ENCODE results near the gene PDCD1.
A peak's percentile ranks its signal among the peaks of the same experiment; 100 is the strongest.
"Not testable (repeated sequence)": the region's sequence is repeated elsewhere in the genome, so short reads cannot be mapped to it uniquely, and the experiment has no call there.

The PDCD1 gene

DNA sequence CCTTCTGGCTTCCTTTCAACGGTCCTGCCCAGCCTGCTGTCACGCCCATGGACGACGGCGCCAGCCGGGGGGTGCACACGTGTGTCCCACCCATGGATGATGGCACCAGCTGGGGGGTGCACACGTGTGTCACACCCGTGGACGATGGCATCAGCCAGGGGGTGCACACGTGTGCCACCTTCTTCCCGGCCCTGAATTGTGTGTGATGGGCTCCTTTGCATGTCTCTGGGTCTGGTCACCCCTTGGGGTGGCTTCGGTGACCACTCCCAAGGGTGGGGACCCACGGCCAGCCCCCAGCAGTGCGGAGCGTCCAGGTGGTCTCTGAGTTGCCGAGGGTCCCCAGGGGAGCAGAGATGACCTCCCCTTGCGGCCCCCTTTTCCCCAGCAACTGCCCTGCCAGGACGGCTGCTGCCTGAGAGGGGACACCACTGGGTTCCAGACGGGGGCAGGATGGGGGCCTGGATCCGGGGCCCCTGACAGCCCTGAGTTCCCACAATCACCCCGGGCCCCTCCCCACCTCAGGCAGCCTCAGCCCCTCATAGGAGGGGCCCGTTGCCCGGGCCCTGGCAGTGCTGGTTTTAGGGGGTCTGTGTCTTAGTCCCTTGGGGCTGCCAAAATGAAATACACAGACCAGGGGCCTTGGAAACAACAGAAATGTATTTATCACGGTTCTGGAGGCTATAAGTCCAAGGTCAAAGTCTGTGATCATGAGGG is 40.3 kb downstream of the PDCD1 start:
- Histone ChIP-seq H3K4ac (ENCODE audit: low read depth in 1 of 2, low read length in 2 of 2) (no peak overlapping the region), H3K18ac (ENCODE audit: low read depth in 1 of 2, low read length in 2 of 2) (no peak overlapping the region), H2AK5ac (ENCODE audit: low read length, severe bottlenecking) (no peak overlapping the region), H3K4me2 (ENCODE audit: low read length, poor library complexity, severe bottlenecking) (no peak overlapping the region), H3K27ac (ENCODE audit: low read length, poor library complexity, severe bottlenecking) (no peak overlapping the region), H4K8ac (ENCODE audit: low read length) (no peak overlapping the region), H3K36me3 (ENCODE audit: control insufficient read depth in 1 of 2, insufficient read depth in 2 of 2, low read depth in 1 of 2, low read length in 2 of 2) (no peaks in the 10 kb centered on the region), H3K4me1 (ENCODE audit: control insufficient read depth, insufficient read depth, low read depth, low read length) (no peaks in the 10 kb centered on the region), H3K4me3 (ENCODE audit: insufficient read depth in 1 of 2, low read depth in 1 of 2, low read length in 2 of 2) (peak overlapping the region in 1 of 2 experiments; percentile 27), H3K14ac (ENCODE audit: low read length in 2 of 2) (no peak overlapping the region), H2AFZ (ENCODE audit: low read depth, low read length) (no peak overlapping the region), H2BK12ac (ENCODE audit: low read length in 2 of 2) (no peak overlapping the region), H4K91ac (ENCODE audit: low read length) (no peak overlapping the region), H3K23ac (ENCODE audit: low read length in 2 of 2) (no peak overlapping the region), H3K9me3 (ENCODE audit: control insufficient read depth, low read length) (no peaks in the 10 kb centered on the region), H3K79me1 (replicated peaks; ENCODE audit: low read length, poor library complexity, severe bottlenecking) (no peaks in the 10 kb centered on the region), H3K27me3 (ENCODE audit: control insufficient read depth in 1 of 2, insufficient read depth in 1 of 2, low read length in 2 of 2) (peaks cover 0 to 50% of the 10 kb centered on the region in 2 experiments), H2BK15ac (ENCODE audit: low read depth, poor library complexity, severe bottlenecking) (no peak overlapping the region), H2BK5ac (ENCODE audit: low read depth, low read length, poor library complexity, severe bottlenecking) (no peak overlapping the region), H2BK120ac (ENCODE audit: low read depth, low read length) (no peak overlapping the region), H3K9ac (ENCODE audit: low read length) (no peak overlapping the region)
- DNase-seq, result no peak
- 88% methylated on average over 20 of the region's 25 CpGs for WGBS

DNA sequence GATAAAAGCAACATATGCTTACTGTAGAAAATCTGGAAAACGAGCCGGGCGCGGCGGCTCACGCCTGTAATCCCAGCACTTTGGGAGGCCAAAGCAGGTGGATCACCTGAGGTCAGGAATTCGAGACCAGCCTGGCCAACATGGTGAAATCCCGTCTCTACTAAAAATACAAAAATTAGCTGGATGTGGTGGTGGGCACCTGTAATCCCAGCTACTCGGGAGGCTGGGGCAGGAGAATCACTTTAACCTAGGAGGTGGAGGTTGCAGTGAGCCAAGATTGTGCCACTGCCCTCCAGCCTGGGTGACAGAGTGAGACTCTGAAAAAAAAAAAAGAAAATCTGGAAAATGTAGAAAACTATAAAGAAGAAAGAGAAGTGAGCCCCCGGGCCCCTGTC is 40.9 kb downstream of the PDCD1 start:
- not testable (repeated sequence) for H3K9ac ChIP-seq (ENCODE audit: low read length); H3K4me1 ChIP-seq (ENCODE audit: control insufficient read depth, insufficient read depth, low read depth, low read length); H2AFZ ChIP-seq (ENCODE audit: low read depth, low read length); H3K23ac ChIP-seq (ENCODE audit: low read length in 2 of 2); H2BK5ac ChIP-seq (ENCODE audit: low read depth, low read length, poor library complexity, severe bottlenecking); H3K4ac ChIP-seq (ENCODE audit: low read depth in 1 of 2, low read length in 2 of 2); H3K18ac ChIP-seq (ENCODE audit: low read depth in 1 of 2, low read length in 2 of 2); H3K27ac ChIP-seq (ENCODE audit: low read length, poor library complexity, severe bottlenecking); H4K91ac ChIP-seq (ENCODE audit: low read length); H2BK120ac ChIP-seq (ENCODE audit: low read depth, low read length); H3K9me3 ChIP-seq (ENCODE audit: control insufficient read depth, low read length); DNase-seq; H3K14ac ChIP-seq (ENCODE audit: low read length in 2 of 2); H3K4me2 ChIP-seq (ENCODE audit: low read length, poor library complexity, severe bottlenecking); H2AK5ac ChIP-seq (ENCODE audit: low read length, severe bottlenecking); H3K36me3 ChIP-seq (ENCODE audit: control insufficient read depth in 1 of 2, insufficient read depth in 2 of 2, low read depth in 1 of 2, low read length in 2 of 2); H4K8ac ChIP-seq (ENCODE audit: low read length); H2BK12ac ChIP-seq (ENCODE audit: low read length in 2 of 2); H3K79me1 ChIP-seq (replicated peaks; ENCODE audit: low read length, poor library complexity, severe bottlenecking); H2BK15ac ChIP-seq (ENCODE audit: low read depth, poor library complexity, severe bottlenecking)
- Histone ChIP-seq H3K27me3 (ENCODE audit: control insufficient read depth in 1 of 2, insufficient read depth in 1 of 2, low read length in 2 of 2) (peaks cover 0 to 47% of the 10 kb centered on the region in 2 experiments), H3K4me3 (ENCODE audit: insufficient read depth in 1 of 2, low read depth in 1 of 2, low read length in 2 of 2) (peak overlapping the region in 1 of 2 experiments; percentile 27)
- WGBS, result 92% methylated on average over 10 of the region's 10 CpGs

DNA sequence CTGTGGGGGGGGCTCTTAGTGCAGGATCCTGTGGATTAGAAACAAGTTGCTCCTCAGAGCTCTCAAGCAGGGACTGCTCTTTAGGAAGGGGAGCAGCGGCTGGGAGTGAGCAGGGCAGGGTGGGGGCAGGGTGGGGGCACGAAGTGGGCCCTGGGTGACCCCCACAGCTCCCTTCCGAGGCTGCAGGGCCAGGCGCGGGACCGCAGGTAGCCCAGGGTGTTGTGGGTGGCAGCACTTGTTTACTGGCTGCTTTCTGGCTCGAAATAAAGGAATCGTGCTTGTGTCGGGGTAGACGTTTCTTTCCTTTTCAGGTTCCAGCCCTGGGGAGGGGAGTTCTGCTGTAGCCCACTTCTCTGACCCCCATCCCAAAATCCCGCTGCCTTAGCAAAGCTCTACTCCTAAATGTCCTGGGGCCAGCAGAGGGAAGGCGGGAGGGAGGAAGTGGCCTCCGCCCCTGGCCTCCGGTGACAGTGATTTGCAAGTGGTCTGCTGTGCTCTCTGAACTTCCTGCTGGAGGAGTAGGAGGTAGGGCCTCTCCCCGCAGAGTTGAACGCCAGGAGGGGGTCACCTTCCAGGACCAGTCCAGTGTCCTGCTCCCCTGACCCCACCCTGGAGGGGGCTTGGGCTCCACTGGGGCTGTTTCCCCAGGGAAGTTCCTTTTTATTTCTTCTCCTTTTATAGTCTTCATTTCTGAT is 41.4 kb downstream of the PDCD1 start:
- no peak overlapping the region for H2BK5ac ChIP-seq (ENCODE audit: low read depth, low read length, poor library complexity, severe bottlenecking)
- H2AK5ac ChIP-seq (ENCODE audit: low read length, severe bottlenecking), result no peak overlapping the region
- no peak overlapping the region for H4K8ac ChIP-seq (ENCODE audit: low read length)
- no peak overlapping the region for H3K9ac ChIP-seq (ENCODE audit: low read length)
- H3K36me3 ChIP-seq (ENCODE audit: control insufficient read depth in 1 of 2, insufficient read depth in 2 of 2, low read depth in 1 of 2, low read length in 2 of 2), result no peaks in the 10 kb centered on the region
- H3K27me3 ChIP-seq (ENCODE audit: control insufficient read depth in 1 of 2, insufficient read depth in 1 of 2, low read length in 2 of 2), result peaks cover 0 to 48% of the 10 kb centered on the region in 2 experiments
- DNase-seq, result no peak
- H2BK12ac ChIP-seq (ENCODE audit: low read length in 2 of 2), result no peak overlapping the region
- no peak overlapping the region for H2BK120ac ChIP-seq (ENCODE audit: low read depth, low read length)
- H3K9me3 ChIP-seq (ENCODE audit: control insufficient read depth, low read length), result no peaks in the 10 kb centered on the region
- H3K4me2 ChIP-seq (ENCODE audit: low read length, poor library complexity, severe bottlenecking), result no peak overlapping the region
- H3K4me1 ChIP-seq (ENCODE audit: control insufficient read depth, insufficient read depth, low read depth, low read length), result no peaks in the 10 kb centered on the region
- no peaks in the 10 kb centered on the region for H3K79me1 ChIP-seq (replicated peaks; ENCODE audit: low read length, poor library complexity, severe bottlenecking)
- H3K14ac ChIP-seq (ENCODE audit: low read length in 2 of 2), result no peak overlapping the region
- H2BK15ac ChIP-seq (ENCODE audit: low read depth, poor library complexity, severe bottlenecking), result no peak overlapping the region
- H3K23ac ChIP-seq (ENCODE audit: low read length in 2 of 2), result no peak overlapping the region
- no peak overlapping the region for H3K4me3 ChIP-seq (ENCODE audit: insufficient read depth in 1 of 2, low read depth in 1 of 2, low read length in 2 of 2)
- 65% methylated on average over 16 of the region's 16 CpGs for WGBS
- no peak overlapping the region for H2AFZ ChIP-seq (ENCODE audit: low read depth, low read length)
- no peak overlapping the region for H3K27ac ChIP-seq (ENCODE audit: low read length, poor library complexity, severe bottlenecking)
- H4K91ac ChIP-seq (ENCODE audit: low read length), result no peak overlapping the region
- no peak overlapping the region for H3K18ac ChIP-seq (ENCODE audit: low read depth in 1 of 2, low read length in 2 of 2)
- no peak overlapping the region for H3K4ac ChIP-seq (ENCODE audit: low read depth in 1 of 2, low read length in 2 of 2)

DNA sequence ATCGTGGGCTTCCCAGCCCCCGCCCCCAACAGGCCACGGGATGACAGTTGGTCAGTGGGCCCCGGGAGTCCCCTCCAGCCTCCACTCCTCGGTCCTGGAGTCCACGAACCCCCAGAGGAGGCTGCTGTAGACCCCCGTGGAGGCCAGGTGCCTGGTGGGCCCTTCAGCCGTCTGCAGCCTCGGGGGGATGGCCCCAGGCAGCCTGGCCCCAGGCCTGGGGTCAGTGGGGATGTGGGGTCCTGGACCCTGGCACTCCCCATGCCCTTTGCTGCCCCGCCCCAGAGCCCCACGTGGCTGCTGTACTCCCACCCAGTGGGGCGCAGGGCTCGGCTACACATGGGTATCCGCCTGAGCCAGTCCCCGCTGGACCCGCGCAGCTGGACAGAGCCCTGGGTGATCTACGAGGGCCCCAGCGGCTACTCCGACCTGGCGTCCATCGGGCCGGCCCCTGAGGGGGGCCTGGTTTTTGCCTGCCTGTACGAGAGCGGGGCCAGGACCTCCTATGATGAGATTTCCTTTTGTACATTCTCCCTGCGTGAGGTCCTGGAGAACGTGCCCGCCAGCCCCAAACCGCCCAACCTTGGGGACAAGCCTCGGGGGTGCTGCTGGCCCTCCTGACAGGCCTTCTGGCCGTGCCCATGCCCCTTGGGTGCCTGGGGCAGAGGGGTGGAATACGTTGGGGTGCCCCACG is 42.1 kb downstream of the PDCD1 start:
- Histone ChIP-seq H3K9ac (ENCODE audit: low read length) (no peak overlapping the region), H3K18ac (ENCODE audit: low read depth in 1 of 2, low read length in 2 of 2) (no peak overlapping the region), H4K8ac (ENCODE audit: low read length) (no peak overlapping the region), H2AFZ (ENCODE audit: low read depth, low read length) (no peak overlapping the region), H2BK120ac (ENCODE audit: low read depth, low read length) (no peak overlapping the region), H2BK5ac (ENCODE audit: low read depth, low read length, poor library complexity, severe bottlenecking) (no peak overlapping the region), H3K23ac (ENCODE audit: low read length in 2 of 2) (no peak overlapping the region), H3K4me1 (ENCODE audit: control insufficient read depth, insufficient read depth, low read depth, low read length) (no peaks in the 10 kb centered on the region), H3K14ac (ENCODE audit: low read length in 2 of 2) (no peak overlapping the region), H3K27ac (ENCODE audit: low read length, poor library complexity, severe bottlenecking) (no peak overlapping the region), H3K4me2 (ENCODE audit: low read length, poor library complexity, severe bottlenecking) (no peak overlapping the region), H3K4ac (ENCODE audit: low read depth in 1 of 2, low read length in 2 of 2) (no peak overlapping the region), H3K27me3 (ENCODE audit: control insufficient read depth in 1 of 2, insufficient read depth in 1 of 2, low read length in 2 of 2) (peaks cover 0 to 46% of the 10 kb centered on the region in 2 experiments), H2BK12ac (ENCODE audit: low read length in 2 of 2) (no peak overlapping the region), H3K79me1 (replicated peaks; ENCODE audit: low read length, poor library complexity, severe bottlenecking) (no peaks in the 10 kb centered on the region), H2AK5ac (ENCODE audit: low read length, severe bottlenecking) (no peak overlapping the region), H2BK15ac (ENCODE audit: low read depth, poor library complexity, severe bottlenecking) (peak overlapping the region; percentile 74), H3K36me3 (ENCODE audit: control insufficient read depth in 1 of 2, insufficient read depth in 2 of 2, low read depth in 1 of 2, low read length in 2 of 2) (no peaks in the 10 kb centered on the region), H3K4me3 (ENCODE audit: insufficient read depth in 1 of 2, low read depth in 1 of 2, low read length in 2 of 2) (no peak overlapping the region), H3K9me3 (ENCODE audit: control insufficient read depth, low read length) (no peaks in the 10 kb centered on the region), H4K91ac (ENCODE audit: low read length) (no peak overlapping the region)
- 79% methylated on average over 33 of the region's 33 CpGs for WGBS
- no peak for DNase-seq

Measured in mesenchymal stem cell (in vitro differentiated cells and primary cell).